C4-2B (cell line): ENCODE data around the gene LSAMP.

ENCODE experiments used
- ZFX ChIP-seq: fragments of 450-650 bp; IDR thresholded peaks from 2 replicates; pipeline ENCODE4 v1.6.1; 2017
- TF ChIP-seq, protein P1 (sequence below): fragments of 450-650 bp; conservative IDR thresholded peaks from 2 replicates; pipeline ENCODE4 v1.5.1; 2017; ENCODE audit warnings: mild to moderate bottlenecking

DNA sequence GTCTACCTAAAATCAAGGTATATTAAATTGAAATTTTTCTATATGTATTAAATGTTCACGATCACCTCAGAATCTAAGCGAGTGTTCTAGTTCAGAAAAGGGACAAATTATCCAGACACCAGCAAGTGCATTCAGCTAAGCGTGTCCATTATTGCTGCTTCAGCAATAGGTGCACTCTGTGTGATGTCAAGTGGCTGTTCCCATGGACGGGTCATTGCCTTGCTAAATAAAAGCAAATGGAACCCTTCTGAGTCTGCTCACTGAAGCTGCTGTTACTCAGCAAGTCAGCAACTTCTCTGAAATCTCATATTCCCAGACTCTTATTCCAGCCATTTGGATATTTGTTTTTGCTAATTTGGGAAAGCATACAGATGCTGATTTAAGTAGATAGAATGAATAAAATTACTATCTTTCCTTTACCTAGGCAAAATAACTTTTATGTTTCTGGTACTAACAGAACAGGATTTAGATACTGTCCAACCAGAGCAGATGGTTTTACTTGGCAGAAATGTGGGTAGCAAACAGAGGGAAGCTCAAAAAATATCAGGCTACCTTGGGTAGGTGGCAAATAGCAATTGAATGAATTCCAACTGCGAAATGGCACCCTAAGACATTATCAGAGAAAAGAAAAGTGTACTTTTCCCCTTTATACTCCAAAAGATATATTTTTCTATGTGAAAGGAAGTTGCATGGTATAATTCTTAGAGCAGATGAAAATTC is 415.0 kb downstream of the LSAMP start:
- TF ChIP-seq, protein P1, sequence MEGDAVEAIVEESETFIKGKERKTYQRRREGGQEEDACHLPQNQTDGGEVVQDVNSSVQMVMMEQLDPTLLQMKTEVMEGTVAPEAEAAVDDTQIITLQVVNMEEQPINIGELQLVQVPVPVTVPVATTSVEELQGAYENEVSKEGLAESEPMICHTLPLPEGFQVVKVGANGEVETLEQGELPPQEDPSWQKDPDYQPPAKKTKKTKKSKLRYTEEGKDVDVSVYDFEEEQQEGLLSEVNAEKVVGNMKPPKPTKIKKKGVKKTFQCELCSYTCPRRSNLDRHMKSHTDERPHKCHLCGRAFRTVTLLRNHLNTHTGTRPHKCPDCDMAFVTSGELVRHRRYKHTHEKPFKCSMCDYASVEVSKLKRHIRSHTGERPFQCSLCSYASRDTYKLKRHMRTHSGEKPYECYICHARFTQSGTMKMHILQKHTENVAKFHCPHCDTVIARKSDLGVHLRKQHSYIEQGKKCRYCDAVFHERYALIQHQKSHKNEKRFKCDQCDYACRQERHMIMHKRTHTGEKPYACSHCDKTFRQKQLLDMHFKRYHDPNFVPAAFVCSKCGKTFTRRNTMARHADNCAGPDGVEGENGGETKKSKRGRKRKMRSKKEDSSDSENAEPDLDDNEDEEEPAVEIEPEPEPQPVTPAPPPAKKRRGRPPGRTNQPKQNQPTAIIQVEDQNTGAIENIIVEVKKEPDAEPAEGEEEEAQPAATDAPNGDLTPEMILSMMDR, result no peak
- TF ChIP-seq ZFX, result no peak
